Stimulated activated CD8-positive, alpha-beta memory T cell treated with anti-CD3 and anti-CD28 coated beads, Interleukin-4, amount 100 ng/mL, for 4 hours (primary cell): Measurements from ENCODE around the gene VAV2.

Experiments used
- DNase-seq, 2 donors: peaks; one replicate each; pipeline ENCODE4 v3.0.0-alpha.2; 2020; ENCODE audit warnings: low read depth in 2 of 2, low spot score in 1 of 2

VAV2 gene

GRCh38 chr9:133786907-133787753 lies 205.0 kb downstream of the VAV2 start:
- no peak for DNase-seq

GRCh38 chr9:133786371-133786753 lies 205.8 kb downstream of the VAV2 start:
- no peak for DNase-seq

- no peak for DNase-seq
Measured at GRCh38 chr9:133785753-133786370, 206.3 kb downstream of the VAV2 start.

GRCh38 chr9:133784731-133785561 lies 207.2 kb downstream of the VAV2 start:
- no peak for DNase-seq

- DNase-seq, result no peak
Measured at GRCh38 chr9:133783331-133783731, 208.8 kb downstream of the VAV2 start.

DNA sequence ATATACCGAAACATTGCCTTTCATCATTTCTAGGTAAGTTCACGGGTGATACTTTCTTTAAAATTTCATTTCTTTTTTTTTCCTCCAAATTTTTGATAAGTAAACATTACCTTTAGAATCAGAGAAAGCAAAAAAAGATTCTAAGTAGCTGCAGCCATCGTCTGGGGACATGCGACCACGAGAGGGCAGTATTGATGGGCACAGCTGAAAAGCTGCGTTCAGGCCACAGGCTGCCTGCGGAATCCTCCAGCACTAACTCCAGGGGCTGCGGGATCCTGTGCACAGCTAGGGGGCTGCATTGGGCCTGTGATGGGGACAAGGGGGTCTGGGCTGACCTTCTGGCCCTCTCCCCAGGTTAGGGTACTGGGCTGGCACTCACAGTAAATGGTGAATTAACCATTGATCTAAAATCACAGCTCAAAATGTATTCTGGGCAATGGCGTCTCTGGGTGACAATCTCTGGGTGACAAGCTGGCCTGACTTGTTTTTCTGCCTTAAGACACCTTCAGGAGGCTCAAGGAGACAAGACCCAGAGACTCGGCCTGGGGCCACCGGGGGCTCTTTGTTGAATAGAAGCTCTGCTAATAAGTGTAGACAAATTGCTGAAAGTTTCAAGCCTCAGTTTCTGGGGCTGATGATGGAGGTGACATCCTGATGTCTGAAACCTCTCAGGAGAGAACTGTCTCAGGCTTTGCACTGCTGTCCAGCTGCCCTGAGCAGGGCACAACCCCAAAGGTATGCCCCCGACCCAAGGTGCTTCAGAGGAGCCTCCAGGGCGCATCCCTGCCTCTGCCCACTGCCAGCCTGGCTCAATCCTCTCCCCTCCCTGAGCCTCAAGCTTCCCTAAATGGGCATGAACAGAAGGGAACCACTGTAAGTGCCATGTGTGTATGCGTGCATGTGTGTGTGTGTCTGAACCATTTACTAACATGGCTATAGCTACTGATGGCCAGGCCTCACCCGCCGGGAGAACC lies 209.7 kb downstream of the VAV2 start:
- peak; percentile 24 to 44 for DNase-seq

GRCh38 chr9:133781828-133782135 lies 210.3 kb downstream of the VAV2 start:
- no peak for DNase-seq

DNA sequence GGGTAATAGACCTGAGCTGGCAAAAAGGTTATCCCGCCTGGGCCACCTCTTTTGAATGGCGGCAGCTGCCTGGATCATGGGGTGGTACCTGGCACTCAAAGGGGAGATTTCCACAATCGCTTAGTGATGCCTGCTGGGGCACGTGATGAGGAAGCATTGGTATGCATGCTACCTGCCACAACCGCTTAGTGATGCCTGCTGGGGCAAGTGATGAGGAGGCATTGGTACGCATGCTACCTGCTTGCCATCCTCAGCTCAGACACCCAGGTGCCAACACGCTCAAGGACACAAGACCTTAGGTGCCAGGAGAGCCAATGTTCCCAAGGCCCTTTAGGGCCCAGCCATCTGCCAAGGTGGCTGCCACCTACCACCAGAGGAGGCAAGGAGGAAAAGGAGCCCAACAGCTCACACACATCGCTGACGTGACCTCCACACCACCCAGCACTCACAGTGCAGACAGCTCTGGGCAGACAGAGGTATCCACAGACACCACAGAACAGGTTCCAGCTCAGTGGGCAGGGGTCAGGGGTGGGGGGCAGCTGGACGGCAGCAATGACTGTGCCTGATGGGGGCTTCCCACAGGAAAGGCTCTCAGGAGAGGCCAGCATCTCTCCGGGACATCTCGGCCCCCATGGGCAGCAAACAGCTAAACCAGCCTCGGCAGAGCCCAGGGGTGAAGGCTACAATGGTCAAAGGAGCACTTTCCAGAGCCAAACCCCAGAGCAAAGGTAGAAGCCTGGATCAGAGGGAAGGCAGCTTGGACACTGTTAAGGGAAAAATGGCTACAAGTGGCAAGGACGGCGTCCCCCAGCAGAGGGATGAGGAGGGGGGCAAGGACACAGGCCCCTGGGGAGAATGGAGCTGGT lies 210.9 kb downstream of the VAV2 start:
- DNase-seq, result no peak

DNA sequence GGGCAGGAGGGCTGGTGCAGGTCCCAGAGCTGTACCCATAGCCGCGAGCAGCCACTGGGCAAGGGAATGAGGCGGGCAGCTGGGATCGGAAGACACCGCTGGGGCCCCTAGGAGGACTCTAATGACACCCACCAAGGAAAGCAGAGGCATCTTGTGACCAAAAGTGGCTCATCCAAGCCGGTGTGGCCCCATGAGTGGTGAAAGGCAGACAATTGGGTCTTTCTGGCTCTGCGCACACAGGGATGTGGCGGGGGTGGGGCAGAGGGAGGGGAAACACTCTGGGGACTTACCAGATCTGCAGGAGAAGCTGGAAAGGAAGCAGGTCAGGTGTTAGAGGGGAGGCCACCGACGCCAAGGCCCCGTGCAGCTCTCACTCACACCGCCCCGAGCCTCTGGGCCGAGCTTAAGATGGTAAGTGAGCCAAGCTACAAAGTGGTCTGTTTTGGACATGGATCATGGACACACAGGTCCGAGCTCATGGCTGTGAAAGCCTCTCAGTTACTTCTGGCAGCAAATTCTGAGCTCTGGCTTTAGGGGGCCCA lies 211.6 kb downstream of the VAV2 start:
- no peak for DNase-seq

GRCh38 chr9:133779516-133780403 lies 212.4 kb downstream of the VAV2 start:
- no peak for DNase-seq

DNA sequence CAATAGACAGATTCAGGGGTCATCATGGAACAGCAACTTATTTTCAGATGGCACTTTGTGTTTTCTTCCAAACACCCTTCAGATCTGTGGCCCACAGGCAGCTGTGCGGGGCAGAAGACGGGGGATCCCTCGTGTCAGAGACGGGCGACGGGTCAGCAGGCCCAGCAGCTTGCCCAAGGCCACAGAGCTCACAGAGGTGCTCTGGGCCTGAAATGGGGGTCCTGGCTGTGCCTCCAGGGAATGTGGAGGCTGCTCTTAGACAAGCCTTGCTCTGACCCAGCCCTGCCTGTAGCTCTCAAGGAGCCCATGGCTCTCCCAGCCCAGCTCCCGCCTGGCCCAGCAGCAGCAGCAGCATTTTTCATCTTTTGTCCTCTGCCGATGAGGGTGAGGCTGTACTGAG lies 213.0 kb downstream of the VAV2 start:
- DNase-seq, result no peak

DNA sequence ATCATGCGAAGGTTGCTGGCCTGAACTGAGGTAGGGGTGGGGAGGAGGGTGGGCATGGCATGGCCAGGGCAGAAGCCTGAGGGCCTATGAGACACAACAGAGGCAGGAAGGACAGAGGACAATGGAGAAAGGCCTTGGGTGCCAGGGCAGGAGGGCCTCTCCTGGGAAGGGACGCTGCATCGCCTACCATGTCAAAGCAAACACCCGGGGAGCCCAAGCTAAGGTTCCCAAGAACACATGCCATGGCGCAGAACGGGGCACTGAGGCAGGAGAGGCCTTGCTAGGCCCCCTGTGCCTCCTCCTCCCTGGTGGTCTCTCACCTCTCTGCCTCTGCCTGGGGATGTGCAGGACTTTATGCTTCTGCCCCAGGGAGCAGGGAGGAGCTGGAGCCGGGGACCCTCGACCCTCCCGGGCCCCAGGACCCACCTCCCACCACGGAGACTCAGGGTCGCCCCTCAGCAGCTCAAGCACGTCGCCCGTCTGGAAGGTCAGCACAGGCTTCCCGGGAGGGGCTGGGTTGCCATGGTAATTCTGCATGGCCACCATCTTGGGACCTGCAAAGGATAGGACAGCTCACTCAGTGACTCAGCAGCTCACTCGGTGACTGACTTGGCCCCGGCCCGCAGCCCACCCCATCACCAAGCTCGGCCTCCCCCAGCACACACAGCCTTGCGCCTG lies 213.6 kb downstream of the VAV2 start:
- DNase-seq, result no peak

DNA sequence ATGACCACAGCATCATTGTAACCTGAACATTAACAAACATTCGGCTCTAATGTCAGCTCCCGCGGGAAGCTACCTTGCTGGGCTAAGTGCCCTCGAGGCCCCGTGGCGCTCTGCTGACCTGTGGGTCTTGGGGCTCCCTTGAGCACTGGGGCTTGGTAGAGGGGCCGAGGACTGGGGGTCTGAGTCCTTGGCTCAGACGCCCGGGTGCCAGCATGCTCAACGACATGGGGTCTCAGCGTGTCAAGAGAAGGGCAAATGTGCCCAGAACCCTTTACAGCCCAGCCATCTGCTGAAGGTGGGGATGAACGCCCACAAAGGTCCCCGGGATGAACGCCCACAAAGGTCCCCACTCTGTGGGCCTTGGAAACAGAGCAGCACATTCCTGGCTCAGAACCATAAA lies 214.3 kb downstream of the VAV2 start:
- DNase-seq, result no peak

GRCh38 chr9:133777068-133777791 lies 214.9 kb downstream of the VAV2 start:
- no peak for DNase-seq

GRCh38 chr9:133775951-133776905 lies 215.9 kb downstream of the VAV2 start:
- no peak for DNase-seq

- no peak for DNase-seq
Measured at GRCh38 chr9:133775291-133775690, 216.8 kb downstream of the VAV2 start.
